Fibroblast of skin of right quadriceps (primary cell): ENCODE results near the gene NRL.

Experiments used
- DNase-seq: peaks from one replicate; pipeline ENCODE4 v3.0.0-alpha.2; 2013

Gene NRL

DNA sequence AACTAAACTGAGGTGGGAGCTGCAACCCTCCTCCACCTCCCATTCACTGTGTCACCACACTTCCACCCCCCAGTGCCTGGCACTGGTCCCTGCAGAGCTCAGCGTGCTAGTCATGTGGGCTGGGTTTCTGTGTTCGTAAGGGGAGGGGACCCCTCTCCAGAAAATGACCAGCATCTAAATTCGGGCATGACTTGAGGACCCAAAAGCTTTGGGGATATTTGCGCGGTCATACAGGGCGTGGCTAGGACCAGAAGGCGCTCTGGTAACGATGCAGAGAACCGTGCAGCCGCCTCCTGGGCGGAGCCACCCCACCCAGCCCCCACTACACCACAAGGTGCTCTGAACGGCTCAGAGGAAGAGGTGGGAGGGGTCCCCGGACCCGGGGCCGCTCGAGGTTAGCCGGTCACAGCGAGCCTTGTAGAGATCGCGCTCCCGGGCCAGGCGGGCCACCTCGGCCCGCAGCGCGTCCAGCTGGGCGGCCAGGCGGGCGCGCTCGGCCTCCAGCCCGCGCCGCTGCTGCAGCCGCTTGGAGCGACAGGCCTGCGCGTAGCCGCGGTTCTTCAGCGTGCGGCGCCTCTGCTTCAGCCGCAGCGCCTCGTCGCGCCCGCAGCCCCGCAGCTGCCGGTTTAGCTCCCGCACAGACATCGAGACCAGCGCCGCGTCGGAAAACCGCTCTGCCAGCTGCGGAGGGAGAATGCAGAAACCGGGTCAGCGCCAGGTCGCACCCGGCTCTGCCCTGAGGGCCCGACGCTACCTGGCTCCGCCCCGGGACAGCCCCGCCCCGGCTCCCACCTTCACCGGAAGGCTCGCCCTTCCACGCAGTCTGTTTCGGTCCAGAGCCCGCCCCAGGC is 33.6 kb downstream of the NRL start:
- no peak for DNase-seq

DNA sequence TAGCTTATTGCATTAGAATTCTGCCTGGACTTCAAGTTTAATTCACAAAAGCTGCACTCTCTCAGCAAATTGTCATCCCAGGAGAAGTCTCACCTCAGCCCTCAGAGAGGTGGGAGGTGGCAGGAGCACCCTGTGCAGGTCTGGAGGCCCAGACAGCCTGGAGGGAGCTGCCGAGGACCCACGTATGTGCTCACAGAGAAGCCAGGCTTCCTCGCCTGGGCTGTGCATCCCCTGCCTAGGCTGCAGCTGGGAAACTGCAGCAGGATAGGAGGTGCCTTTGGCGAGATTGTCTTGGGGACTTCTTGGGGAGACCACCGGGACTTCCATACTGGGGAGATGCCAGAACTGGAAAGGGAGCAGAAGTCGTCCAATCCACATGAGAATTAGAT is 34.6 kb downstream of the NRL start:
- DNase-seq: no peak

DNA sequence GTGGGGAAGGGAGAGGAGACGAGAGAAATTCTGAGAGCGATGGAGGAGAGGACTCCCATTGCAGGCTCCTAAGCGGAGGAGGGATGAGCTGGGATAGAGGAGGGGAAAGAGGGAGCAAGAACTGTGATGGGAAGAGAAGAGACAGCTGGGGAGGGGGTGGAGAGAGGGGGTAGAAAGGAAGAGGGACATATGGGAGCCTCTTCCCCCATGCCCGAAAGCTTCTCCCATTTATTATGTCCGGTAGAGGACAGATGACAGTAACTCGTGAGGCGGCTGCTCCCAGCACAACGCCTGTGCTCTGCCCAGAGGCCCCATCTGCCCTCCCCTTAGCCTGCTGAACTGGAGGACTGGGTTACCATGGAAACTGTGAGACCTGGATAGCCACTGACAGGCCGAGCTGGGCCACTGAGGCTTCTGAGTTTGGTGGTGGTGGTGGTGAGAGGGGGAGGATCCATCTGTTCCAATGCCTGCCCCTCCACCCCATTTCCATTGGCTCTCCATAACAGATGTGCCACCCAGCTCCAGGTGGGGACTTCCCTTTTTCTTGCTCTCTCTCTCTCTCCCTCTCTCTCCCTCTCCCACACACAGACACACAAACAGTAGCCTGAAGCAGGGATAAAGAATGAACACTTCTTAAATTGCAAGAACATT is 35.1 kb downstream of the NRL start:
- no peak for DNase-seq

DNA sequence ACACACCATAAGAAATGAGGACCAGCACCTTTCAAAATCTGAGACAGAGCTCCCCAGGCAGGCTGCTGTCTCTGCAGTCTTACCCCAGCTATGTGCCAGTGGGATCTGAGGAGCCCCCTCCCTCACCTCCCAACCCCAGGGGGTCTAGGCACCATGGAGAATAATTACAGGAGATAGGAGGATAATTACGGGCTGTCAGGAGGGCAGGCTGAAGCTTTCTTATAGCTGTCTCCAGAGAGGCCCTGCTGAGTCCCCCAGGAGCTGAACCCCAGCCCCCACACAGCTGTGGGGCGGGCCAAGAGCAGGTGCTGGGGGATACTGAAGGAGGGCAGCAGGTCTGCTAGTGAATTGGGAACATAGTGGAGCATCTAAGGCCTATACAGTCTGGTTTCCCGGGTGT is 36.6 kb downstream of the NRL start:
- no peak for DNase-seq

DNA sequence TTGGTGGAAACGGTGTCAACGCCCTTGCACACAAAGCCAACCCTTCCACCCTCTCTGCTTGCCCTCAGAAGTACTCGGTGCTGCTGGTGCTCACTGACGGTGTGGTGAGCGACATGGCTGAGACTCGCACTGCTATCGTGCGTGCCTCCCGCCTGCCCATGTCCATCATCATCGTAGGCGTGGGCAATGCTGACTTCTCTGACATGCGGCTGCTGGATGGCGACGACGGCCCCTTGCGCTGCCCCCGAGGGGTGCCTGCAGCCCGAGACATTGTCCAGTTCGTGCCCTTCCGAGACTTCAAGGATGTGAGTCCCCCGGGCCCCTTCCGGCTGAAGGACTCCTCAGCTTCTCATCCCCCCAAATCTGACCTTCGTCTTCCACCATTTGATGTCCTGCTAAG is 37.7 kb downstream of the NRL start:
- DNase-seq: no peak

DNA sequence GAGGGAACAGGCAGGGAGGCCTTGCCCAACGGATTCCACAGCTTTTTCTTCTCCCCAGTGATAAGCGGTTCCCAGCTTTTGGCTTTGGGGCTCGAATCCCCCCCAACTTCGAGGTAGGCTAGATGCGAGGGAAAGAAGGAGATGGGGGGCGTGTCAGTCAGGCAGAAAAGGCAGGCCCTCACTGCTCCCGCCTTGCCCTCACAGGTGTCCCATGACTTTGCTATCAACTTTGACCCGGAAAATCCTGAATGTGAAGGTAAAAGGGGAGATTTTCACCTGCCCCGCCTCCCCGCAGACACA is 38.5 kb downstream of the NRL start:
- DNase-seq: no peak

DNA sequence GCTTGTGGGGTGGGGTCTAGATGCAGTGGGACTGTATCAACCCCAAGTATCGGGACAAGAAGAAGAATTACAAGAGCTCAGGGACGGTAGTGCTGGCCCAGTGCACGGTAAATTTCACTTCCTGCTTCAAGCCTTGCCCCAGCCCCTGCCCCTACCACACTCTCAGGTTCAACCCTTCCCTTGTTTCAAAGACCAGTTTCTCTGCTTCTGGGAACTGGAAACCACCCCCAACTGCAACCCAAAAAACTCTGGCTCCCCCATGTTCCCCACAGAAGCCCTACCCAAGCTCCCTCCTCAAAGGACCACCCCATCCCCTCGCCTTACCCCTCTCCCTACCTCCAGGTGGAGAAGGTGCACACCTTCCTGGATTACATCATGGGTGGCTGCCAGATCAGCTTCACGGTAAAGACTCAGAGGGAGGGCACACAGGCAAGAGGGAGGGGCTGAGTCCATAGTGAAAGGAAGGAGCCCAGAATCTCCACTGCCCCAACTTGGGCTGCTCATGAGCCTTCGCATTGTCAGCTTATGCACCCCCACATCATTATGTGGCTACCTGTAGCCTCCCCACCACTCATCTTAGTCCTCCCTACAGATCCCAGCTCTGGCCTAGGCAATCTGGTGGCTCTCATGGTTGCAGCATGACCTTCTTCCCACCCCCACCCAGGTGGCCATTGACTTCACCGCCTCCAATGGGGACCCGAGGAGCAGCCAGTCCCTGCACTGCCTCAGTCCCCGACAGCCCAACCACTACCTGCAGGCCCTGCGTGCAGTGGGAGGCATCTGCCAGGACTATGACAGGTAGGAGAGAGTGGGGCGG is 39.1 kb downstream of the NRL start:
- DNase-seq: no peak

DNA sequence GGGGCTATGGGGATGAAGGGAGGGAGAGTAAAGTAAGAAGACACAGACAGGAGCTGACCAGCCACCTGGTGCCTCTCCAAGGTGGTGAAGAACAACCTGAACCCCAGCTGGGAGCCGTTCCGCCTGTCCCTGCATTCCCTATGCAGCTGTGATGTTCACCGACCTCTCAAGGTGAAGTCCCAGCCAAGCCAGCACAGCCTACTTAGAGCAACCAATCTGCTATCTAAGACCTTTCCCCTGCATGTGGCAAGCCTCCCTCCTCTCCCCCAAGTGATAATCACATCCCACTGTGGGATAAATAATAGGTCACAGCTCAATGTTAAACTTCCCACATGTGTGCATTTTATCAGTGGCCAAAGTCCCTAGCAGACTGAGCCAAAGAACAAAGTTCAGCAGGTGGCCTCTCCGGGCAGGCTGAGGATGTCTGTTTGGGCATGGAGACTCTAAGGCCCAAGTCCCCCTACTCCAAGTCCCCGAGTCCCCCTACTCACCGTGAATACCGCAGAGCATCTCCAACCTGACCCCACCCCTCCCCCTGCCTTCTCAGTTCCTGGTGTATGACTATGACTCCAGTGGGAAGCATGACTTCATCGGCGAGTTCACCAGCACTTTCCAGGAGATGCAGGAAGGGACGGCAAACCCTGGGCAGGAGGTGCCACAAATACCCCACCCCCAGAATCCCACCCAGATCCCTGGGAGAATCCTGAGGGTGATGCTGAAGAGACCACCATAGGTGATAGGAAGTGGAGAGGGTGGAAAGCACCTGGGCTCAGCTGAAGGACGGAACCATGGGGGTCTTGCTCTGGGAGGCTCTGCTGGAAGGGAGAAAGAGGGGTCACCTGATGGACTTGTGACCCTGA is 39.9 kb downstream of the NRL start:
- DNase-seq: no peak

DNA sequence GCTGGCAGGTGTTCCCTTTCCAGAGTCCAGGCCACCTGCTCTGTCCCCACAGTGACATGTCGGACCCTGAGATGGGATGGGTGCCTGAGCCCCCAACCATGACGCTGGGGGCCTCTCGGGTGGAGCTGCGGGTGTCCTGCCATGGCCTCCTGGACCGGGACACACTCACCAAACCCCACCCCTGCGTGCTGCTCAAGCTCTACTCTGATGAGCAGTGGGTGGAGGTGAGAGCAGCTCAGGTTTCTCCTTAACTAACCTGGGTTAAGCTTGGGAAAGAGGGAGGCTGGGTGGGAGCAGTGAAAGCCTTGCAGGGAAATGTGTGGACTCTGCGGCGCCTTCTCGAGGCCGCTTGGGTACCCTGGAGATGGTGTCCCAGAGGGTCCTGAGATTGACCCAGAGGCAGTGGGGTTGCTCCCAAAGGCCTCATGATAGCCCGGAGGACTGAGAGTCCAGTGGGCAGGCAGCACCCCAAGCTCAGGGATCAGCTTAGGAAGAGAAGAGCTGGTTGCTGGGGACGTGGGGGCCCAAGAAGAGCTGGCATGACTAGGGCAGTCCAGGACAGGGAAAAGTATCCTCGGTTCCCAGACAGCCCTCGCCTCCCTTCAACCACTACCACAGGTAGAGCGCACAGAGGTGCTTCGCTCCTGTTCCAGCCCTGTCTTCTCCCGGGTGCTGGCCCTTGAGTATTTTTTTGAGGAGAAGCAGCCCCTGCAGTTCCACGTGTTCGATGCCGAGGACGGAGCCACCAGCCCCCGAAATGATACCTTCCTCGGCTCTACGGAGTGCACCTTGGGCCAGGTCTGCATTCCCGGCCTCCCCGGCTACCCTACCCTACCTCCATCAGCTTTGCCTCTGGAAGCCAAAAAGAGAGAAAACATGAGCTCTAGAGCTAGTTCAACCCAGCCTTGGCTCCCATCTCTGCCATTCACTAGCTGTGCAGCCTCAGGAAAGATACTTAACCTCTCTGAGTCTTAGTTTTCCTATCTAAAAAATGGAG is 41.6 kb downstream of the NRL start:
- DNase-seq: no peak

DNA sequence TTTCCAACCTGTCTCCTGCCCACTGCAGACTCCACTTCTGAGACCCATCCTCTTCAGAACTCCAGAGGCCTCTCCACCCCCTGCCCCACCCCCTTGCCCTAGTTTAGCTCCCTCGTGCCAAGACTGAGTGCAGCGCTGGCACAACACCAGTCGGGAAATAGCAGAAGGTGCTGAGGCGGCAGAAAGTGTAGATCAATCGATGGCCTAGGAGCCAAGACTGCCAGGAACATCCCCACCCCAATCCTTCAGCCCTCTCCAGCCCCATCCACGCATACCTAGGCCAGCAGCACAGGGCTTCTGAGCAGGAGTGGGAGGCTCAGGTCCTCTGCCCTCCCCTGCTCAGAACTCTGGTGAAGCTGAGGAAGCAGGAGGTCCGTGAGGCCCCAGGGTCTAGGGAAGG is 42.3 kb downstream of the NRL start:
- DNase-seq: no peak

DNA sequence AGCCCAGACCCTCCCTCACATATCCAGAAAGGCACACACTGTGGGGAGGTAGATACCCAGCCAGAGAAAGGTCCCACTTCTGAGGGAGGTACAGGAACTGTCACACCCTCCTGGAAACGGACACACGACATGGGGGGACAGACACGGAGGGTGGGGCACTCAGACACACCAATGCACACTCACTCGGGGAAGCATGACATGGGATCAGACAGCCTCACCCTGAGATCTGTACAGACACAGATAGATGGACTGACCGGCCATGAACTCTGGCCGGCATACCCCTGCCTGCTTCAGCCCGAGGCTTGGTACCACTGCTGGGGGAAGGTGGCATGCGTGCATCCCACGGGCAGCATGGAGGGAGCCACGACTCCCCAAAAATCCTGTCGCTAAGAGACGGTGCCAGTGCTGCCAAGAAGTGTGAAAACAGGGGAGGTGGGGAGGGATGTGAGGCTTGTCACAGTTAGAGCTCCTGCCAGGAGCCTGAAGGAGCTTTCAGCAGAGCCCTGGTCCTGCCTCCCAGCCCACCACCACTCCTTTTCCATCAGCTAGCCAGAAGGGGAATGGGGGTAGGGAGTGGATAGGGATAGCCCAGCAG is 42.8 kb downstream of the NRL start:
- DNase-seq: no peak

DNA sequence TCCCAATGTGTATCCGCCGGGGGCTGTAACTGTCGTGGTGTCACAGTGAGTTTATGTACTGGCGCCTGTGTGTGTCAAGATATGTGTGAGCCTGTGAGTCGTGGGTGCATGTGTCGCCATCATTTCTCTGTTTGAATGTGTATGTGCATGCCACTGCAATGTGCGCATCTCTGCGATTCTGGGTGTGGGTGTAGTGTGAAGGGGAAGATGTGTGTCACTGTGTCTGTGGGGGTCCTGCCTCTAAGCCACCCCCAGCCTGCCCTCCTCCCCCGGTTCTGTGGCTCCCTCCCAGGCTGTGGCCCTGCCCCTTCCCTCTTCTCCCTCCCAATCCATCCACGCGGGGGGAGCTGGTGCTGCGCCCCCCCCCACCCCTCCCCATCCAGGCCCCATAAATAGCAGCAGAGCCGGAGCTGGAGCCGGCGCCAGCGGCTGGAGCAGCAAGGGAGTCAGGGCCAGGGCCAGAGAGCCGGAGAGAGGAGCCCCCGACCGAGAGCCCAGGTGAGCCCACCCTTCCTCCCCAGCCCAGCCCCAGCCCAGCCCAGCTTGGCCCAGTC is 43.5 kb downstream of the NRL start, which contains the start of gene CPNE6:
CPNE6 (plus strand) TSS at position 419 of the 554 bp plus-strand sequence. CDS start 1,375 bp downstream, outside the sequence.
- DNase-seq: no peak

DNA sequence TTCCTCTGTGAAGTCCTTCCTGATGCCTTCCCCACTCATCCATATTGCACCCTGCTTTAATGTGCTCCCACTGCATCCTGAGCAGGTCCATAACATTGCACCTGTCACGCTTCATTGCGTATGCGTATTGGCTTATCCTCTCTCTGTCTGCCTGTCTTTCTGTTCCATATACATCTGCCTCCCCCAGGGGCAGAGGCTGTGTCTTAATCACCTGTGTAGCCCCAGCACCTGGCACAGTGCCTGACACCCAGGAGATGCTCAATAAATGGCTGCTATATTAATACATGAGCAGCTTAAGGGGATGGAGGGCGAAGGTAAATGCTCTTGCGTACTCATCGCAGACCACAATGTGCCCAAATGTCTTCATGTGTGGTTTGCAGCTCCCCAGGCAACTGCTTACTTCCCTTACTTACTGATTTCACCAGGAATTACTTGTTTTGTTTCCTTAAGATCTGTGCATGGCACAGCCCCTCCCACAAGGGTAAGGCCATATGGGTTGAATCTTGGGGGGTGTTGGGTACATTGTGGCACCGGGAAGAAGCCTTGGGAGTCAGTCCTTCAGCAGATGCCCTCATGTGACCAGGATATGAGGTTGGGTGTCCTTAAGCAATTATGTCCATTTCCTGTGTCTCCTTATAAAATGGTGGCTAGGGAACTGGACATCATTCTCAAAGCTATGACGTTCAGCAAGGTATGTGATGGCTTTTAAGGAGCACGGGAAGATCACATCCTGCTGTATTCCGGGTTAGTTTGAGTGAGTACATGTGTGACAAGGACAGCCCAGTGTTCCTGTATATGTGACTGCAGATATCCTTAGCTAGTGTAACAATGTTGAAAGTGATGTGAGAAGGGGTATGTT is 44.2 kb downstream of the NRL start:
- DNase-seq: no peak

DNA sequence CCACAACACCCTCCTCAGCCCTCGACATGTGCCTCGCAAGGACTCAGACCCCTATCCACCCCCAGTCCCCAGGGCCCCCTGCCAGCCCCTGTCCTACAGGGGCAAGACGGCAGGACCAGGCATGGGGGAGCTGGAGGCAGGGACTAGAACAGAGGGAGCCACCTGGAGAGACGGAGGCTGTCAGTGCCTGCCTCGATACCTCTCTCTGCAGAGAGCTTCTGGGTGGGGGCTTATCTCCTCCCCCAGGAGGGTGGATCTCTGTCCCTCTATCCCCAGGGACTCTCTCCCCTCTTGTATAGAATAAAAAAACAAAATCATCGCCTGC is 45.4 kb downstream of the NRL start:
- DNase-seq: no peak

DNA sequence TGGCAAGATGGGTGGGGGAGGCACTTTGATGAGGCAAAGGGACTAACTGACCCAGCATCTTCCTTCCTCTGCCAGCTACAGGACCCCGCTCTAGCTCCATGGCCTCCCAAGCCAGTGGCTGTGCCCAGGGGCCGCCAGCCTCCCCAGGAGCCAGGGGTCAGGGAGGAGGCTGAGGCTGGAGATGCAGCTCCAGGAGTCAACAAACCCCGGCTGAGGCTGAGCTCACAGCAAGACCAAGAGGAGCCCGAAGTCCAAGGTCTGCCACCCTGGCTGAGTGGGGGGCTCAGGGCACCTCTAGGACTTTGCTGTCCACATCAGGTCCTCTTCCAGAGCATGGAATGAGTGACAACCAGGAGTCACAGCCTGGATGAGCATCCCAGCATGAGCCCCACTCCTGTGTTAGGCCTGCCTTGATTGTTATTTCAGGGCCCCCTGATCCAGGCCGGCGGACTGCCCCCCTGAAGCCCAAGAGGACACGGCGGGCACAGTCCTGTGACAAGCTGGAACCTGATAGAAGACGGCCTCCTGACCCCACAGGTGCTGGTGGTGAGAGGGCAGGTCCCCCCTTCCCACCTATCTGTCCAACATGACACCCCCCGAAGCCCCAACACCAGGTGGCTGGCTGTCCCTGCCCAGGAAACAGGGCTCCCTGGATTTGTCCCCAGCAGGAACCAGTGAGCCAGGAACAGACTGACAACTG is 45.9 kb downstream of the NRL start:
- no peak for DNase-seq

DNA sequence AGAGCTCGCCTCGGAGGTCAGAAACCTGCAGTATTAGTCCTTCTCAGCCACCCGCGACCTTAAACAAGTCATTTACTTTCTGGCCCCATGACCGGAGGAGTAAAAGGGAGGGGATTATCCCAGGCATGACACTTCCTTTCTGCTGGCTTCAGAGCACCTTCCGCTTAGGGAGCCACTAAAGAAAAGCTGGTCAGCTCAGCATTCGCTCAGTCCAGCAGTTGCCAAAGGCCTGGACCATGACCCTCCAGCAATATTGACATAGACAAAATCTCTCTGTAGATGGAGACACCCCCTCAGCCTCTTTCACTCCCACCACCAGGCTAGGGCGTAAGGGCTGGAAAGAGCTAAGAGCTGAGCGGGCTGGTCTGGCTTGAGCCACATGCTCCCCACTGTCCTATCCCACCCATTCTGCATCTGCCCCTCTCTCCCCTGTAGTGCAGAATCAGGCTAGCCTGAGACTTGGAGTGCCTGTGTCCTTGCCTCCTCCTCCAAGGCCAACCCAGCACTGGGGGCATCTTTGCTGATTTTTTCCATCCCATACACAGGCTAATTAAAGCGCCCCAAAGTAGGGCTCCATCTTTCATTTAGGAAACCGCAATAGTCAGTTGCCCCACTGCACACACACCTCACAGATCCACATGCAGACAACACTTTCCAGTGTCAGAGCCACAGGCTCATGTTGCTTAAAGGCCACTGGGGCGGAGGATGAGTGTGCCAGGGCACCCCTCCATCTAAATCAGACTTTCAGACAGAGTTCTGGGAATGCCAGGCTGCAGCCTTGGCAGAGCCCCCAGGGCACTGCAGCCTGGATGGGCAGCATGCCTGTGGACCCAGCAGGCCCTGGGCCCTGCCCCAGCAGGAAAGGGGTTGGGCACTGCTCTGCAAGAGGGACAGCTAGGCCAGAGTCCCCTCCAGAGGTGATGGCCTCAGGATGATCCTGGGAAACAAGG is 47.3 kb downstream of the NRL start:
- DNase-seq: no peak

DNA sequence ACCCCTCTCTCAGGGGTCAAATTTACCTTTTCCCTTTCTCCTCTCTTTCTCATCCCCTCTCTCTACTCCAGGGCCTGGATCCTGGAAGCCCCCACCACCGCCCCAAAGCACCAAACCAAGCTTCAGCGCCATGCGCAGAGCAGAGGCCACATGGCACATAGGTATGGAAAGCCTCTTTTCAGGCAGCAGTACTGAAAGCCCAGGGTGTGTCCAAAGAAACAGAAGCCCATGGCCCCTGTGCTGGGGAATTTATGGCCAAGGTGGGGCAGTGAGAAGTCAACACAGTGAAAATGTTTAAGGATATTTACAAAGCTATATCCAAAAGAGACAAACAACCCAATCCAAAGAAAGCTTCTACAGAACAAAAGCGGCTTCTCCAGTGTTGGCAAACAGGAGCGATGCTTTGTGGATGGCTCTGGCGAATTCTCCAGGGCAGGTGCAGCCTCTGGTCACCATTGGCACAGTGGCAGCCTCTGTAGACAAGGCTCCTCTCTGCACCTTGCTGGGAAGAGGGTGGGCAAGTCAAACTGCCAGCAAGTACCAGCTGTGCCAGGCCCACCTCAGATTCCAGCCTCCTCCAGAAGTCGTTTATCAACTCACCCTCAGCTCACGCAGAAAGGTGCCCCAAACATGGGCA is 48.1 kb downstream of the NRL start:
- no peak for DNase-seq

DNA sequence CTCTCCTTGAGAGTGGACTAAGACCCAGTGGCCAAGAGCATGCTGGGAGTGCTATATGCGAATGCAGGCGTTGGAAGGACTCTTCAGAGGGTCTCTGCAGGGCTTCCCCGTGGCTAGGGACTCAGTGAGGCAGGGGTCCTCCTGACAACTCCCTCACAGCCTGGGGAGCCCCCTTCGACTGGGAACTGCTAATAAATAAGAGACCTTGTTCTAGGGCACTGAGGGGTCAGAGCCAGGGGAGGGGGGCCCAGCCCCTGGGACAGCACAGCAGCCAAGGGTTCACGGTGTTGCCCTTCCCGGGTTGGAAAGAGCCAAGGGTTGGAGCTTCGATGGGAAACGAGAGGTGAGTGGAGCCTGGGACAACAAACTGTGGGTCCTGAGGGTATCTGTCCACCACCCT is 49.3 kb downstream of the NRL start:
- no peak for DNase-seq
